SKM-1 (cell line): ENCODE results near the gene EXOC6.

Experiments
- DNase-seq: peaks from one replicate; lab custom pipeline; 2025; ENCODE audit not compliant: unreplicated experiment; lab: John Stamatoyannopoulos, UW

The EXOC6 gene

GRCh38 chr10:92832998-92833650, 15.2 kb upstream of the EXOC6 start:
- DNase-seq, result no peak

- no peak for DNase-seq
Measured at GRCh38 chr10:92834331-92834730, 14.0 kb upstream of the EXOC6 start.

- no peak for DNase-seq
Measured at GRCh38 chr10:92834986-92835385, 13.3 kb upstream of the EXOC6 start.

GRCh38 chr10:92837456-92837855, 10.9 kb upstream of the EXOC6 start:
- DNase-seq, result no peak

- DNase-seq, result no peak
Measured at GRCh38 chr10:92839191-92840085, 8.9 kb upstream of the EXOC6 start.

GRCh38 chr10:92844746-92845145, 3.6 kb upstream of the EXOC6 start:
- no peak for DNase-seq

GRCh38 chr10:92845921-92846320, 2.4 kb upstream of the EXOC6 start:
- DNase-seq, result peak; percentile 80

- no peak for DNase-seq
Measured at GRCh38 chr10:92846344-92846743, 2.0 kb upstream of the EXOC6 start.

- no peak for DNase-seq
Measured at GRCh38 chr10:92846854-92847201, 1.5 kb upstream of the EXOC6 start.

- peak; percentile 49 for DNase-seq
Measured at GRCh38 chr10:92847202-92847864, 987 bp upstream of the EXOC6 start.

GRCh38 chr10:92848037-92848440, 281 bp upstream of the EXOC6 start:
- no peak for DNase-seq

- DNase-seq, result no peak
Measured at GRCh38 chr10:92849234-92849525, 860 bp downstream of the EXOC6 start.

- DNase-seq, result no peak
Measured at GRCh38 chr10:92849576-92850090, 1.3 kb downstream of the EXOC6 start.

GRCh38 chr10:92850185-92850584, 1.9 kb downstream of the EXOC6 start:
- DNase-seq, result no peak

GRCh38 chr10:92851003-92851402, 2.7 kb downstream of the EXOC6 start:
- DNase-seq, result no peak

GRCh38 chr10:92855560-92855959, 7.2 kb downstream of the EXOC6 start:
- DNase-seq, result no peak

GRCh38 chr10:92857904-92858514, 9.7 kb downstream of the EXOC6 start:
- no peak for DNase-seq

- no peak for DNase-seq
Measured at GRCh38 chr10:92867235-92867634, 18.9 kb downstream of the EXOC6 start.

GRCh38 chr10:92868036-92868435, 19.7 kb downstream of the EXOC6 start:
- DNase-seq, result no peak

- DNase-seq, result no peak
Measured at GRCh38 chr10:92868557-92868956, 20.2 kb downstream of the EXOC6 start.

- no peak for DNase-seq
Measured at GRCh38 chr10:92873029-92873428, 24.7 kb downstream of the EXOC6 start.
